HepG2 (cell line): ENCODE results near the gene PID1. TPM values are rescaled to one million over a fixed set of nuclear protein-coding genes. Genes with fewer than 3 reads are reported as not detected.

ENCODE experiments used
- ATAC-seq: fragments of 200-7000 bp; cut with Tn5 transposase; 3 replicates; pipeline ENCODE4 v1.9.1; 2020; ENCODE audit warnings: mild to moderate bottlenecking, moderate library complexity
- BruUV-seq: library from RNA; stranded (reverse); fragments of 400-500 nt; replicated peaks from 2 replicates; lab custom pipeline; 2021; lab: Mats Ljungman, UMichigan
- CTCF ChIA-PET: fragments of 300-600 bp; formaldehyde crosslinking; extraction: SDS; loops from one replicate; lab custom pipeline; 2021; ENCODE audit warnings: low total read pairs, inconsistent platforms, low intra/inter-chr PET ratio; lab: Yijun Ruan, JAX
- POLR2A ChIA-PET: fragments of 350-600 bp; sonication (Branson Sonifier 250); formaldehyde crosslinking; loops from one replicate; lab custom pipeline; 2020; ENCODE audit warnings: antibody characterized with exemption, inconsistent platforms; lab: Yijun Ruan, JAX
- DNase-seq: peaks from one replicate; pipeline ENCODE4 v3.0.0-alpha.2; 2015; ENCODE audit warnings: low spot score
- FAIRE-seq: peaks from 3 replicates; lab custom pipeline; 2011; peaks lifted over from hg19 to GRCh38; lab: Jason Lieb, UNC
- H2AFZ ChIP-seq: one replicate; pipeline ENCODE4 v1.6.1; 2011; ENCODE audit warnings: low read length, inconsistent platforms
- H3K27ac ChIP-seq: fragments of 300-600 bp; 3 replicates; pipeline ENCODE4 v1.8.0; 2011; ENCODE audit warnings: mixed run types, mild to moderate bottlenecking, mixed read lengths, low read length, inconsistent platforms; ENCODE audit not compliant: insufficient read depth; ENCODE audit errors: extremely low read length
- H3K27me3 ChIP-seq, 2 experiments: fragments of 200-600 bp in 1 of 2; 2 replicates in 1 of 2; 3 replicates in 1 of 2; pipeline versions ENCODE4 v1.6.0 to v1.8.0; 2011; ENCODE audit warnings: low read length in 2 of 2, mild to moderate bottlenecking in 2 of 2, moderate library complexity in 2 of 2, inconsistent platforms in 1 of 2; ENCODE audit not compliant: insufficient read depth in 2 of 2, control insufficient read depth in 1 of 2
- H3K36me3 ChIP-seq, 2 experiments: fragments of 200-600 bp in 1 of 2; replicated peaks in 1 of 2; 2 replicates in 1 of 2; 3 replicates in 1 of 2; pipeline versions ENCODE4 v1.5.1 to v1.8.0; 2011; ENCODE audit warnings: low read length in 2 of 2, inconsistent platforms in 1 of 2; ENCODE audit not compliant: insufficient read depth in 2 of 2, control insufficient read depth in 1 of 2
- H3K4me1 ChIP-seq: 2 replicates; pipeline ENCODE4 v1.5.1; 2012; ENCODE audit warnings: low read length, inconsistent platforms; ENCODE audit not compliant: insufficient read depth
- H3K4me2 ChIP-seq: 2 replicates; pipeline ENCODE4 v1.6.0; 2011; ENCODE audit warnings: low read depth, low read length, inconsistent platforms
- H3K4me3 ChIP-seq, 3 experiments: fragments of 200-600 bp in 1 of 3; sonication (generic), shearing (Covaris generic) in 1 of 3; replicated peaks in 1 of 3; 2 replicates each; pipeline ENCODE4 v1.5.1; 2011 to 2016; ENCODE audit warnings: low read length in 3 of 3, inconsistent platforms in 2 of 3, low read depth in 2 of 3, mild to moderate bottlenecking in 2 of 3, control low read depth in 1 of 3, mixed read lengths in 1 of 3; ENCODE audit not compliant: insufficient read depth in 1 of 3
- H3K79me2 ChIP-seq: one replicate; pipeline ENCODE4 v1.6.1; 2011; ENCODE audit warnings: low read length, inconsistent platforms; ENCODE audit not compliant: insufficient read depth
- H3K9ac ChIP-seq: 2 replicates; pipeline ENCODE4 v1.6.0; 2011; ENCODE audit warnings: mild to moderate bottlenecking, low read depth, low read length, inconsistent platforms; ENCODE audit not compliant: insufficient read depth
- H3K9me3 ChIP-seq: 2 replicates; pipeline ENCODE4 v1.5.1; 2012; ENCODE audit warnings: mild to moderate bottlenecking, low read length
- H4K20me1 ChIP-seq: 2 replicates; pipeline ENCODE4 v1.6.0; 2011; ENCODE audit warnings: inconsistent platforms, mild to moderate bottlenecking, low read length, moderate library complexity; ENCODE audit not compliant: insufficient read depth
- CREB3 ChIP-seq: sonication (generic); formaldehyde crosslinking; IDR thresholded peaks from 2 replicates; pipeline ENCODE4 v1.5.0; 2020; ENCODE audit warnings: missing genetic modification reagents
- HMGXB4 ChIP-seq, 2 experiments: sonication (generic) in 1 of 2; formaldehyde crosslinking in 1 of 2; IDR thresholded peaks; 2 replicates each; pipeline versions ENCODE4 v1.4.0 to v1.6.1; 2018 to 2020; ENCODE audit warnings: missing genetic modification reagents in 2 of 2, borderline replicate concordance in 1 of 2, low read depth in 1 of 2, mild to moderate bottlenecking in 1 of 2, missing biosample characterization in 1 of 2
- KMT2A ChIP-seq: sonication (generic); formaldehyde crosslinking; IDR thresholded peaks from 2 replicates; pipeline ENCODE4 v1.4.0; 2020; ENCODE audit warnings: missing genetic modification reagents
- LRRFIP1 ChIP-seq: sonication (generic); formaldehyde crosslinking; conservative IDR thresholded peaks from 2 replicates; pipeline ENCODE4 v1.4.0; 2020; ENCODE audit warnings: missing genetic modification reagents
- PRDM4 ChIP-seq: sonication (generic); formaldehyde crosslinking; IDR thresholded peaks from 2 replicates; pipeline ENCODE4 v1.9.0; 2021; ENCODE audit warnings: missing genetic modification reagents, borderline replicate concordance
- SNRNP70 ChIP-seq: fragments of 200-400 bp; formaldehyde crosslinking; IDR thresholded peaks from 2 replicates; pipeline ENCODE4 v1.6.1; 2017; ENCODE audit warnings: mild to moderate bottlenecking, low read depth, low read length, moderate library complexity
- ZNF598 ChIP-seq: sonication (generic); formaldehyde crosslinking; IDR thresholded peaks from 2 replicates; pipeline ENCODE4 v1.5.1; 2020; ENCODE audit warnings: mild to moderate bottlenecking, missing genetic modification reagents, borderline replicate concordance
- ZNF691 ChIP-seq: sonication (generic); formaldehyde crosslinking; IDR thresholded peaks from 2 replicates; pipeline ENCODE4 v1.4.0; 2020; ENCODE audit warnings: missing genetic modification reagents, low read depth, mild to moderate bottlenecking, borderline replicate concordance
- ZSCAN29 ChIP-seq: sonication (generic); formaldehyde crosslinking; conservative IDR thresholded peaks from 2 replicates; pipeline ENCODE4 v1.4.0; 2020; ENCODE audit warnings: mild to moderate bottlenecking, missing genetic modification reagents
- WGBS: methylation state at CpG from one replicate; pipeline ENCODE4 v1.1.6; 2017; ENCODE audit warnings: low lambda C conversion rate; 5-methylcytosine and 5-hydroxymethylcytosine counted together
- in situ Hi-C: cut with HindIII; loops from 2 replicates; pipeline ENCODE4 v1.10.0; 2017; ENCODE audit warnings: low pct_unique_long_range_greater_than_20kb; ENCODE audit not compliant: extremely low pct_ligation_motif_present
- intact Hi-C: fragments of 100-400 bp; cut with micrococcal nuclease; formaldehyde crosslinking; loops from one replicate; pipeline ENCODE4 v1.10.0; 2022; ENCODE audit not compliant: unreplicated experiment
- polyA plus RNA-seq, 8 experiments: library from polyadenylated mRNA; depleted of rRNA in 3 of 8; stranded (reverse) in 7 of 8; unstranded in 1 of 8; fragments of >200 nt; fragmentation: Illumina TruSeq in 4 of 8; extraction: Trizol in 4 of 8; gene quantifications; 2 replicates each; pipeline versions ENCODE4 v1.2.1 to v1.2.3, GENCODE V29; 2011 to 2016; ENCODE audit warnings: low read depth in 4 of 8, missing spikeins in 1 of 8, mixed read lengths in 1 of 8; ENCODE audit not compliant: insufficient read depth in 1 of 8
- total RNA-seq, 5 experiments: library from RNA; depleted of rRNA; stranded (reverse); fragments of >200 nt; fragmentation: Illumina TruSeq; extraction: Trizol; gene quantifications; 2 replicates each; pipeline ENCODE4 v1.2.3, GENCODE V29; 2016; ENCODE audit warnings: low read depth in 1 of 5

PID1 gene
- total and polyA plus RNA-seq, 2 of the 13 experiments (the other 11 are each of a cell fraction or from before 2014, with no cell fraction given) = 0.15 to 0.18 TPM

GRCh38 chr2:229154381-229154780 lies 116.7 kb downstream of the PID1 start:
- no peak overlapping the region for H3K9ac ChIP-seq
- no peak overlapping the region for H2AFZ ChIP-seq
- H3K79me2 ChIP-seq = no peaks in the 10 kb centered on the region
- no peak for FAIRE-seq
- no peaks in the 10 kb centered on the region for H4K20me1 ChIP-seq
- BruUV-seq = no TSS peak
- WGBS = 64% methylated on average over 6 of the region's 6 CpGs
- DNase-seq = no peak
- H3K27ac ChIP-seq = no peak overlapping the region
- ChIA-PET CTCF (no interaction called here), POLR2A (no interaction called here)
- no peaks in the 10 kb centered on the region for H3K36me3 ChIP-seq
- in situ Hi-C loops = no loop called here
- no peak for ATAC-seq
- TF ChIP-seq ZNF598 (CRISPR knock-in tag) (no peak), PRDM4 (CRISPR knock-in tag) (no peak), CREB3 (CRISPR knock-in tag) (no peak), KMT2A (no peak), ZSCAN29 (no peak), LRRFIP1 (CRISPR knock-in tag) (no peak), ZNF691 (CRISPR knock-in tag) (no peak), SNRNP70 (no peak), HMGXB4 (CRISPR knock-in tag; IDR thresholded peaks at IDR 0.05; ENCODE audit: borderline replicate concordance in 1 of 2, low read depth in 1 of 2) (no peak)
- H3K4me1 ChIP-seq = peaks cover under 1% of the 10 kb centered on the region; the same call in 1 of the 2 replicates
- H3K27me3 ChIP-seq = no peaks in the 10 kb centered on the region
- intact Hi-C loops = no loop called here
- H3K9me3 ChIP-seq = peaks cover 83% of the 10 kb centered on the region
- no peak overlapping the region for H3K4me3 ChIP-seq
- H3K4me2 ChIP-seq = no peak overlapping the region
